Effector memory CD4-positive, alpha-beta T cell (primary cell): ENCODE data around the gene ZBTB48.
"Not testable (repeated sequence)": the region's sequence is repeated elsewhere in the genome, so short reads cannot be mapped to it uniquely, and the experiment has no call there.

Experiments
- DNase-seq, 3 donors: peaks; one replicate each; pipeline ENCODE4 v3.0.0-alpha.2; 2020
- H3K27ac ChIP-seq: 2 replicates; pipeline ENCODE4 v1.7.0; 2013; ENCODE audit warnings: mild to moderate bottlenecking, low read length, moderate library complexity; ENCODE audit not compliant: insufficient read depth, poor library complexity, severe bottlenecking
- H3K27me3 ChIP-seq: replicated peaks from 2 replicates; pipeline ENCODE4 v1.7.0; 2013; ENCODE audit warnings: mild to moderate bottlenecking, low read length; ENCODE audit not compliant: insufficient read depth, control insufficient read depth, poor library complexity, severe bottlenecking
- H3K36me3 ChIP-seq: 2 replicates; pipeline ENCODE4 v1.7.0; 2013; ENCODE audit warnings: mild to moderate bottlenecking, low read length, moderate library complexity; ENCODE audit not compliant: control insufficient read depth, insufficient read depth
- H3K4me1 ChIP-seq: 2 replicates; pipeline ENCODE4 v1.7.0; 2013; ENCODE audit warnings: low read length, mild to moderate bottlenecking; ENCODE audit not compliant: control insufficient read depth, insufficient read depth, poor library complexity, severe bottlenecking
- H3K4me3 ChIP-seq: 2 replicates; pipeline ENCODE4 v1.7.0; 2013; ENCODE audit warnings: low read length, low read depth, mild to moderate bottlenecking; ENCODE audit not compliant: insufficient read depth, poor library complexity, severe bottlenecking
- H3K9me3 ChIP-seq: 2 replicates; pipeline ENCODE4 v1.7.0; 2013; ENCODE audit warnings: mild to moderate bottlenecking, low read length, moderate library complexity; ENCODE audit not compliant: control insufficient read depth

Gene ZBTB48

GRCh38 chr1:6599141-6599975 lies 19.6 kb downstream of the ZBTB48 start:
- Histone ChIP-seq H3K9me3 (no peaks in the 10 kb centered on the region), H3K4me3 (peak overlapping the region; percentile 48), H3K27ac (peak overlapping the region; percentile 50), H3K4me1 (peaks cover 36% of the 10 kb centered on the region), H3K36me3 (peaks cover 33% of the 10 kb centered on the region), H3K27me3 (no peaks in the 10 kb centered on the region)
- peak; percentile 34 to 43 (median 35) for DNase-seq

- H3K4me3 ChIP-seq, result peak overlapping the region; percentile 95
- peaks cover 37% of the 10 kb centered on the region for H3K4me1 ChIP-seq
- H3K9me3 ChIP-seq, H3K27me3 ChIP-seq, DNase-seq: not testable (repeated sequence)
- H3K36me3 ChIP-seq, result peaks cover 33% of the 10 kb centered on the region
- peak overlapping the region; percentile 97 for H3K27ac ChIP-seq
These were observed 20.2 kb downstream of the ZBTB48 start for GRCh38 chr1:6599991-6600390.

- peaks cover 37% of the 10 kb centered on the region for H3K4me1 ChIP-seq
These were observed 20.7 kb downstream of the ZBTB48 start for GRCh38 chr1:6600410-6601048.

GRCh38 chr1:6601049-6601922 lies 21.5 kb downstream of the ZBTB48 start:
- H3K27me3 ChIP-seq, result no peaks in the 10 kb centered on the region
- peaks cover 37% of the 10 kb centered on the region for H3K4me1 ChIP-seq
- DNase-seq, result peak; percentile 54 to 75 (median 72)
- H3K4me3 ChIP-seq, result peak overlapping the region; percentile 95
- peak overlapping the region; percentile 97 for H3K27ac ChIP-seq
- no peaks in the 10 kb centered on the region for H3K9me3 ChIP-seq
- peaks cover 26% of the 10 kb centered on the region for H3K36me3 ChIP-seq

More at GRCh38 chr1:6600410-6601048, 20.7 kb downstream of the ZBTB48 start:
- no peaks in the 10 kb centered on the region for H3K9me3 ChIP-seq
- no peak for DNase-seq
- no peaks in the 10 kb centered on the region for H3K27me3 ChIP-seq
- peak overlapping the region; percentile 97 for H3K27ac ChIP-seq
- H3K4me3 ChIP-seq, result peak overlapping the region; percentile 95
- H3K36me3 ChIP-seq, result peaks cover 27% of the 10 kb centered on the region

GRCh38 chr1:6601923-6602668 lies 22.3 kb downstream of the ZBTB48 start:
- Histone ChIP-seq H3K4me3 (peak overlapping the region; percentile 95), H3K9me3 (no peaks in the 10 kb centered on the region), H3K27me3 (no peaks in the 10 kb centered on the region), H3K4me1 (peaks cover 32% of the 10 kb centered on the region), H3K36me3 (peaks cover 18% of the 10 kb centered on the region), H3K27ac (peak overlapping the region; percentile 97)
- no peak for DNase-seq

GRCh38 chr1:6602669-6603237 lies 23.0 kb downstream of the ZBTB48 start, which contains the start of gene KLHL21:
KLHL21 (minus strand) TSS chr1:6602869; CDS start chr1:6602817, 52 bp downstream.
- DNase-seq, result peak; percentile 73 to 79 (median 76)
- Histone ChIP-seq H3K36me3 (peaks cover 12% of the 10 kb centered on the region), H3K27me3 (no peaks in the 10 kb centered on the region), H3K9me3 (no peaks in the 10 kb centered on the region), H3K27ac (peak within 1 kb of the TSS; percentile 97), H3K4me1 (peaks cover 32% of the 10 kb centered on the region), H3K4me3 (peak within 1 kb of the TSS; percentile 95)

- Histone ChIP-seq H3K27ac (peak overlapping the region; percentile 97), H3K4me3 (peak overlapping the region; percentile 95), H3K36me3 (peaks cover 6% of the 10 kb centered on the region), H3K27me3 (no peaks in the 10 kb centered on the region), H3K9me3 (no peaks in the 10 kb centered on the region), H3K4me1 (peaks cover 32% of the 10 kb centered on the region)
- DNase-seq, result peak; percentile 27 to 40 (median 30)
These were observed 23.6 kb downstream of the ZBTB48 start for GRCh38 chr1:6603238-6603914.

- Histone ChIP-seq H3K4me1 (peaks cover 28% of the 10 kb centered on the region), H3K27ac (peak overlapping the region; percentile 97), H3K36me3 (peaks cover 1% of the 10 kb centered on the region), H3K9me3 (no peaks in the 10 kb centered on the region), H3K27me3 (no peaks in the 10 kb centered on the region), H3K4me3 (peak overlapping the region; percentile 95)
- DNase-seq, result no peak
These were observed 24.2 kb downstream of the ZBTB48 start for GRCh38 chr1:6603915-6604558.
